ENCODE measurements around the gene IL6ST. TPM values are rescaled to one million over a fixed set of nuclear protein-coding genes. Genes with fewer than 3 reads are reported as not detected.

IL6ST gene
- total and polyA plus RNA-seq, 10 of the 15 experiments (the other 5 are each of a cell fraction or from before 2014, with no cell fraction given): 1.5 to 139 (median 13.0) TPM

- TF ChIP-seq ZBTB40 (IDR thresholded peaks at IDR 0.05; ENCODE audit: borderline replicate concordance) (no peak), SMC3 (IDR thresholded peaks at IDR 0.05; ENCODE audit: borderline replicate concordance, low read length) (no peak), NR2F1 (conservative IDR thresholded peaks at IDR 0.05) (no peak), E4F1 (IDR thresholded peaks at IDR 0.05; ENCODE audit: borderline replicate concordance, partially characterized antibody) (no peak), LARP7 (IDR thresholded peaks at IDR 0.05) (peak; percentile 98), MLLT1 (IDR thresholded peaks at IDR 0.05) (peak; percentile 98), NKRF (conservative IDR thresholded peaks at IDR 0.05) (peak; percentile 80), STAT3 (IDR thresholded peaks at IDR 0.05; ENCODE audit: low read depth, low read length) (no peak), CBFB (IDR thresholded peaks at IDR 0.05; ENCODE audit: low read depth) (no peak), EGR1 (IDR thresholded peaks at IDR 0.05; ENCODE audit: borderline replicate concordance in 1 of 2, low read depth in 2 of 2, low read length in 2 of 2) (no peak), ZBTB4 (CRISPR knock-in tag; IDR thresholded peaks at IDR 0.05) (no peak), MTA2 (IDR thresholded peaks at IDR 0.05; ENCODE audit: low read depth) (0 out of 2 replicates have a peak, but pooled peaks have one; percentile 21), RB1 (IDR thresholded peaks at IDR 0.05; ENCODE audit: borderline replicate concordance) (peak; percentile 34; the same call in 1 of the 2 replicates)
Measured at GRCh38 chr5:55994495-55994997, at the start of gene IL6ST (continued).
